Brain microvascular endothelial cell (primary cell): ENCODE measurements around the gene RALGAPA2.

Experiments
- DNase-seq: peaks from one replicate; pipeline ENCODE4 v3.0.0-alpha.2; 2020
- H3K27ac ChIP-seq: fragments of 250-450 bp; sonication (Bioruptor Pico); 2 replicates; pipeline ENCODE4 v1.5.1; 2020; ENCODE audit warnings: mild to moderate bottlenecking, moderate library complexity
- H3K27me3 ChIP-seq: fragments of 250-450 bp; sonication (Bioruptor Pico); replicated peaks from 2 replicates; pipeline ENCODE4 v1.5.1; 2020; ENCODE audit warnings: mild to moderate bottlenecking
- H3K36me3 ChIP-seq: fragments of 250-450 bp; sonication (Bioruptor Pico); replicated peaks from 2 replicates; pipeline ENCODE4 v1.5.1; 2020; ENCODE audit warnings: mild to moderate bottlenecking
- H3K4me3 ChIP-seq: 2 replicates; pipeline ENCODE4 v1.5.1; 2011; ENCODE audit warnings: low read depth, mild to moderate bottlenecking, control low read depth, low read length, moderate library complexity
- CTCF ChIP-seq: IDR thresholded peaks from 2 replicates; pipeline ENCODE4 v1.5.1; 2011; ENCODE audit warnings: low read depth, mild to moderate bottlenecking, moderate library complexity, low read length, control low read depth, inconsistent platforms; ENCODE audit errors: missing control alignments
- in situ Hi-C: cut with HindIII; loops from 2 replicates; pipeline ENCODE4 v1.10.0; 2017; ENCODE audit warnings: low sequenced_read_pairs, low pct_ligation_motif_present

RALGAPA2 gene

GRCh38 chr20:20488388-20488787, 224.1 kb downstream of the RALGAPA2 start:
- Histone ChIP-seq H3K36me3 (no peaks in the 10 kb centered on the region), H3K27ac (no peak overlapping the region), H3K4me3 (no peak overlapping the region), H3K27me3 (no peaks in the 10 kb centered on the region)
- in situ Hi-C loops = no loop called here
- no peak for TF ChIP-seq CTCF
- DNase-seq = no peak

- DNase-seq = no peak
- Histone ChIP-seq H3K27me3 (no peaks in the 10 kb centered on the region), H3K27ac (no peak overlapping the region), H3K36me3 (no peaks in the 10 kb centered on the region), H3K4me3 (no peak overlapping the region)
- in situ Hi-C loops = no loop called here
- no peak for TF ChIP-seq CTCF
Observed at GRCh38 chr20:20487811-20488210, 224.6 kb downstream of the RALGAPA2 start.

GRCh38 chr20:20483328-20483727, 229.1 kb downstream of the RALGAPA2 start:
- Histone ChIP-seq H3K27me3 (no peaks in the 10 kb centered on the region), H3K27ac (no peak overlapping the region), H3K36me3 (no peaks in the 10 kb centered on the region), H3K4me3 (no peak overlapping the region)
- no peak for TF ChIP-seq CTCF
- DNase-seq = no peak
- in situ Hi-C loops = no loop called here

- no peaks in the 10 kb centered on the region for H3K36me3 ChIP-seq
- in situ Hi-C loops = no loop called here
Observed at GRCh38 chr20:20482453-20482852, 230.0 kb downstream of the RALGAPA2 start.

GRCh38 chr20:20480689-20481088, 231.8 kb downstream of the RALGAPA2 start:
- no peaks in the 10 kb centered on the region for H3K27me3 ChIP-seq
- no peak for TF ChIP-seq CTCF
- in situ Hi-C loops = no loop called here
- H3K4me3 ChIP-seq = no peak overlapping the region
- no peak overlapping the region for H3K27ac ChIP-seq
- peak; percentile 38 for DNase-seq
- H3K36me3 ChIP-seq = no peaks in the 10 kb centered on the region

More at GRCh38 chr20:20482453-20482852, 230.0 kb downstream of the RALGAPA2 start:
- H3K4me3 ChIP-seq = no peak overlapping the region
- no peak for DNase-seq
- no peaks in the 10 kb centered on the region for H3K27me3 ChIP-seq
- no peak overlapping the region for H3K27ac ChIP-seq
- no peak for TF ChIP-seq CTCF

- DNase-seq = no peak
- H3K4me3 ChIP-seq = no peak overlapping the region
- H3K36me3 ChIP-seq = no peaks in the 10 kb centered on the region
- H3K27me3 ChIP-seq = no peaks in the 10 kb centered on the region
- no peak overlapping the region for H3K27ac ChIP-seq
- in situ Hi-C loops = no loop called here
- TF ChIP-seq CTCF = no peak
Observed at GRCh38 chr20:20480126-20480525, 232.3 kb downstream of the RALGAPA2 start.
